Measurements from ENCODE around the gene MAPK1. TPM values are rescaled to one million over a fixed set of nuclear protein-coding genes. Genes with fewer than 3 reads are reported as not detected.
"Not testable (repeated sequence)": the region's sequence is repeated elsewhere in the genome, so short reads cannot be mapped to it uniquely, and the experiment has no call there.

MAPK1 gene
- total RNA-seq, 1 experiment from 2014 or later = 122 TPM

DNA sequence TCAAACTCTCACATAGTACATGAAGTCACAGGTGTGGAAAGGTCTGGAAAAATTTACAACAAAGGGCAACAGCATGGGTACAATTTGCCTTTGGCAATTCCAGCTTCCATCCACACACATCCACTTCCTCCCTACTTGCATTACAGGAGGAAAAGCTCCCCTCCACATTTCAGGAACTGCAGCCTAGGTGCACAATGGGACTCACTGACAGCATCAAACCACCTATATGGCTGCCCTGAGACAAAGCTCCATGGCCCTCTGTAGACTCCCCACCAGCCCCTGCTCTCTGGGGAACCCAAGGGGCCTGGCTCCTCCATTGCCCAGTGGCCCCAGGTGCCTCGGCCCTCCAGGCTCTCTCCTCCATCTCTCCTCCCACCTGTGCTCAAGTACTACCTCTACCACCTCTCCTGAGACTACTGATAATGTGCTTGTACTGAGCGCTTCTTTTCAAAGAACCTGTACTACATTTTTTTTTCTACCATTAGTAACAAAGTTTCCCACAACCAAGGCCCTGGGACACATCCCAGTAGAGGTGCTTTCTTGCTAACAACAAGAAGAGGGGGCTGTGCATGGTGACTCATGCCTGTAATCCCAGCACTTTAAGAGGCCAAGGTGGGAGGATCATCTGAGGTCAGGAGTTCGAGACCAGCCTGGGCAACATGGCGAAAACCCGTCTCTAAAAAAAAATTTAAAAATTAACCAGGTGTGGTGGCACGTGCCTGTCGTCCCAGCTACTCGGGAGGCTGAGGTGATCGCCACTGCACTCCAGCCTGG is 136.7 kb downstream of the MAPK1 start:
- ATAC-seq = no peak
- ChIA-PET CTCF (interaction anchor here (0.6 kb wide), 2 partner anchors 11 to 17 kb away, joined by 3 read pairs; no protein-coding TSS in a partner anchor), POLR2A (no interaction called here)
- H3K27ac ChIP-seq (ENCODE audit: low read length) = no peak overlapping the region
- no peaks in the 10 kb centered on the region for H3K36me3 ChIP-seq (ENCODE audit: control insufficient read depth, insufficient read depth, low read length)
- in situ Hi-C loops (cut with HindIII; ENCODE audit: low pct_unique_long_range_greater_than_20kb, low sequenced_read_pairs) = no loop called here
- H3K9me3 ChIP-seq (ENCODE audit: control insufficient read depth, insufficient read depth, low read depth, low read length) = no peaks in the 10 kb centered on the region
- H3K4me1 ChIP-seq (ENCODE audit: control insufficient read depth, insufficient read depth, low read length) = peaks cover 6% of the 10 kb centered on the region; the same call in 1 of the 2 replicates
- DNase-seq (ENCODE audit: low read depth, low spot score) = no peak
- no peaks in the 10 kb centered on the region for H3K27me3 ChIP-seq (ENCODE audit: control insufficient read depth, insufficient read depth, low read length)
- BruUV-seq (replicated peaks) = no TSS peak
- intact Hi-C loops (cut with micrococcal nuclease; ENCODE audit: unreplicated experiment) = no loop called here
- no peak overlapping the region for H3K4me3 ChIP-seq (ENCODE audit: low read depth in 2 of 2, low read length in 2 of 2)
- TF ChIP-seq, protein P1, sequence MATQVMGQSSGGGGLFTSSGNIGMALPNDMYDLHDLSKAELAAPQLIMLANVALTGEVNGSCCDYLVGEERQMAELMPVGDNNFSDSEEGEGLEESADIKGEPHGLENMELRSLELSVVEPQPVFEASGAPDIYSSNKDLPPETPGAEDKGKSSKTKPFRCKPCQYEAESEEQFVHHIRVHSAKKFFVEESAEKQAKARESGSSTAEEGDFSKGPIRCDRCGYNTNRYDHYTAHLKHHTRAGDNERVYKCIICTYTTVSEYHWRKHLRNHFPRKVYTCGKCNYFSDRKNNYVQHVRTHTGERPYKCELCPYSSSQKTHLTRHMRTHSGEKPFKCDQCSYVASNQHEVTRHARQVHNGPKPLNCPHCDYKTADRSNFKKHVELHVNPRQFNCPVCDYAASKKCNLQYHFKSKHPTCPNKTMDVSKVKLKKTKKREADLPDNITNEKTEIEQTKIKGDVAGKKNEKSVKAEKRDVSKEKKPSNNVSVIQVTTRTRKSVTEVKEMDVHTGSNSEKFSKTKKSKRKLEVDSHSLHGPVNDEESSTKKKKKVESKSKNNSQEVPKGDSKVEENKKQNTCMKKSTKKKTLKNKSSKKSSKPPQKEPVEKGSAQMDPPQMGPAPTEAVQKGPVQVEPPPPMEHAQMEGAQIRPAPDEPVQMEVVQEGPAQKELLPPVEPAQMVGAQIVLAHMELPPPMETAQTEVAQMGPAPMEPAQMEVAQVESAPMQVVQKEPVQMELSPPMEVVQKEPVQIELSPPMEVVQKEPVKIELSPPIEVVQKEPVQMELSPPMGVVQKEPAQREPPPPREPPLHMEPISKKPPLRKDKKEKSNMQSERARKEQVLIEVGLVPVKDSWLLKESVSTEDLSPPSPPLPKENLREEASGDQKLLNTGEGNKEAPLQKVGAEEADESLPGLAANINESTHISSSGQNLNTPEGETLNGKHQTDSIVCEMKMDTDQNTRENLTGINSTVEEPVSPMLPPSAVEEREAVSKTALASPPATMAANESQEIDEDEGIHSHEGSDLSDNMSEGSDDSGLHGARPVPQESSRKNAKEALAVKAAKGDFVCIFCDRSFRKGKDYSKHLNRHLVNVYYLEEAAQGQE (IDR thresholded peaks at IDR 0.05; ENCODE audit: insufficient read depth in 1 of 2, low read depth in 2 of 2, low read length in 1 of 2) = no peak
- TF ChIP-seq TCF7L2 (IDR thresholded peaks at IDR 0.05; ENCODE audit: low read depth, low read length) = no peak
- no peak for TF ChIP-seq SIN3A (IDR thresholded peaks at IDR 0.05; ENCODE audit: borderline replicate concordance, insufficient read depth, low read depth, low read length)
- TF ChIP-seq, protein P2, sequence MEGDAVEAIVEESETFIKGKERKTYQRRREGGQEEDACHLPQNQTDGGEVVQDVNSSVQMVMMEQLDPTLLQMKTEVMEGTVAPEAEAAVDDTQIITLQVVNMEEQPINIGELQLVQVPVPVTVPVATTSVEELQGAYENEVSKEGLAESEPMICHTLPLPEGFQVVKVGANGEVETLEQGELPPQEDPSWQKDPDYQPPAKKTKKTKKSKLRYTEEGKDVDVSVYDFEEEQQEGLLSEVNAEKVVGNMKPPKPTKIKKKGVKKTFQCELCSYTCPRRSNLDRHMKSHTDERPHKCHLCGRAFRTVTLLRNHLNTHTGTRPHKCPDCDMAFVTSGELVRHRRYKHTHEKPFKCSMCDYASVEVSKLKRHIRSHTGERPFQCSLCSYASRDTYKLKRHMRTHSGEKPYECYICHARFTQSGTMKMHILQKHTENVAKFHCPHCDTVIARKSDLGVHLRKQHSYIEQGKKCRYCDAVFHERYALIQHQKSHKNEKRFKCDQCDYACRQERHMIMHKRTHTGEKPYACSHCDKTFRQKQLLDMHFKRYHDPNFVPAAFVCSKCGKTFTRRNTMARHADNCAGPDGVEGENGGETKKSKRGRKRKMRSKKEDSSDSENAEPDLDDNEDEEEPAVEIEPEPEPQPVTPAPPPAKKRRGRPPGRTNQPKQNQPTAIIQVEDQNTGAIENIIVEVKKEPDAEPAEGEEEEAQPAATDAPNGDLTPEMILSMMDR (IDR thresholded peaks at IDR 0.05) = no peak
- no peak for TF ChIP-seq POLR2AphosphoS5 (IDR thresholded peaks at IDR 0.05; ENCODE audit: low read depth, low read length)

DNA sequence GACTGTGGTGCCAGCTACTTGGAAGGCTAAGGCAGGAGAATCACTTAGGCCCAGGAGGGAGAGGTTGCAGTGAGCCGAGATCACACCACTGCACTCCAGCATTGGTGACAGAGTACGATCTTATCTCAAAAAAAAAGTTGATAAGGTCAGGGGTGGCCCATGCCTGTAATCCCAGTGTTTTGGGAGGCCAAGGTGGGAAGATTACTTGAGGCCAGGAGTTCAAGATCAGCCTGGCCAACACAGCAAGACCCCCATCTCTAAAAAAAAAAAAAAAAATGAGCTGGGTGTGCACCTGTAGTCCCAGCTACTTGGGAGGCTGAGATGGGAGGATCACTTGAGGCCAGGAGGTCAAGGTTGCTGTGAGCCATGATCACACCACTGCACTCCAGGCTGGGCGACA is 138.3 kb downstream of the MAPK1 start:
- H3K9me3 ChIP-seq (ENCODE audit: control insufficient read depth, insufficient read depth, low read depth, low read length); DNase-seq (ENCODE audit: low read depth, low spot score); H3K4me3 ChIP-seq (ENCODE audit: low read depth in 2 of 2, low read length in 2 of 2); H3K27me3 ChIP-seq (ENCODE audit: control insufficient read depth, insufficient read depth, low read length); in situ Hi-C loops (cut with HindIII; ENCODE audit: low pct_unique_long_range_greater_than_20kb, low sequenced_read_pairs); H3K4me1 ChIP-seq (ENCODE audit: control insufficient read depth, insufficient read depth, low read length); ATAC-seq; H3K27ac ChIP-seq (ENCODE audit: low read length); intact Hi-C loops (cut with micrococcal nuclease; ENCODE audit: unreplicated experiment); BruUV-seq (replicated peaks); CTCF ChIA-PET; H3K36me3 ChIP-seq (ENCODE audit: control insufficient read depth, insufficient read depth, low read length): not testable (repeated sequence)
- POLR2A ChIA-PET = interaction anchor here (0.6 kb wide), 1 partner anchor 143 kb away, joined by 3 read pairs; no protein-coding TSS in a partner anchor

DNA sequence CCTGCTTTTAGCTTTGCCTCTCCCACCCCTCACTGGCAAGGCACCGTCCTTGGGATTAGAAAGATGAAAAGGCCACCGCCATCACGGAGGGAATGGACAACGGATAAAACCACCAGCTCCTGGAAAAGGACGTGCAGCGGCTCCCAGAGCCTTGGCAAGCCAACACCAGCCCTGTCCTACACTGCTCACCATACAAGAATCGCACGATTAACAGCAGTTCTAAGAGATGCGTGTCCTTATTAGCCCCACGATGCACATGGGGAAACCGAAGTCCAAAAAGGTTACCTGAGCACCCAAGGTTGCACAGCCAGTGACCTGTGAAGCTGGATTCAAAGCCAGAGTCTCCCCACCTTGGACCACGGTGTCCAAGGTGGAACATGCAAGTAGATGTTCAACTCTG is 139.2 kb downstream of the MAPK1 start:
- Histone ChIP-seq H3K9me3 (ENCODE audit: control insufficient read depth, insufficient read depth, low read depth, low read length) (no peaks in the 10 kb centered on the region), H3K4me3 (ENCODE audit: low read depth in 2 of 2, low read length in 2 of 2) (no peak overlapping the region), H3K27ac (ENCODE audit: low read length) (no peak overlapping the region), H3K4me1 (ENCODE audit: control insufficient read depth, insufficient read depth, low read length) (no peaks in the 10 kb centered on the region), H3K27me3 (ENCODE audit: control insufficient read depth, insufficient read depth, low read length) (no peaks in the 10 kb centered on the region), H3K36me3 (ENCODE audit: control insufficient read depth, insufficient read depth, low read length) (no peaks in the 10 kb centered on the region)
- POLR2A ChIA-PET = no interaction called here
- DNase-seq (ENCODE audit: low read depth, low spot score) = no peak
- CTCF ChIA-PET = no interaction called here
- TF ChIP-seq POLR2AphosphoS5 (IDR thresholded peaks at IDR 0.05; ENCODE audit: low read depth, low read length) (no peak), SIN3A (IDR thresholded peaks at IDR 0.05; ENCODE audit: borderline replicate concordance, insufficient read depth, low read depth, low read length) (no peak), TCF7L2 (IDR thresholded peaks at IDR 0.05; ENCODE audit: low read depth, low read length) (no peak)
- TF ChIP-seq, protein P1 (IDR thresholded peaks at IDR 0.05; ENCODE audit: insufficient read depth in 1 of 2, low read depth in 2 of 2, low read length in 1 of 2) = no peak
- TF ChIP-seq, protein P2 (IDR thresholded peaks at IDR 0.05) = no peak
- BruUV-seq (replicated peaks) = no TSS peak
- in situ Hi-C loops (cut with HindIII; ENCODE audit: low pct_unique_long_range_greater_than_20kb, low sequenced_read_pairs) (no loop called here), intact Hi-C loops (cut with micrococcal nuclease; ENCODE audit: unreplicated experiment) (no loop called here)
- ATAC-seq = no peak
